Thyroid gland (tissue), 4 donors: ENCODE results near the gene WDR20.

Experiments
- POLR2A ChIP-seq, 2 donors: fragments of 450-650 bp; IDR thresholded peaks; one replicate each; pipeline ENCODE4 v1.6.1; 2017; ENCODE audit warnings: antibody characterized with exemption in 2 of 2, mild to moderate bottlenecking in 2 of 2, moderate library complexity in 1 of 2
- TF ChIP-seq, protein P1 (sequence below), 6 experiments: fragments of 200-600 bp in 3 of 6; fragments of 450-650 bp in 3 of 6; sonication (generic) in 3 of 6; IDR thresholded peaks; one replicate each; pipeline ENCODE4 v1.5.1; 2016 to 2019; ENCODE audit warnings: antibody characterized with exemption in 6 of 6, mild to moderate bottlenecking in 2 of 6, inconsistent platforms in 1 of 6, moderate library complexity in 1 of 6

DNA sequence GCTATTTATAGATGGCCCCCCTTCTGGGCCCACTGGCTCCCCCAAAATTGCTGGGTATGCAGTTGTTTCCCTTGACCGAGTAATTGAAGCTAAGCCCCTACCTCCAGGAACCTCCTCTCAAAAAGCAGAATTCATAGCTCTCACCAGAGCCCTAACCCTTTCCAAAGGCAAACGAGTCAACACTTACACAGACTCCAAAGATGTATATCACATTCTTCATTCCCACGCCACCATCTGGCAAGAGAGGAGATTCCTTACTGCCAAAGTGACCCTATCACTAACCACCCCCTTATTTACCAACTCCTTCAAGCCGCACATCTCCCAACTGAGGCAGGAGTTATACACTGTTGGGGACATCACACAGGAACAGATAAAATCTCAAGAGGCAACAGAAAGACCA lies 98.4 kb downstream of the WDR20 start:
- no peak for TF ChIP-seq POLR2A (IDR thresholded peaks at IDR 0.05)
- TF ChIP-seq, protein P1, sequence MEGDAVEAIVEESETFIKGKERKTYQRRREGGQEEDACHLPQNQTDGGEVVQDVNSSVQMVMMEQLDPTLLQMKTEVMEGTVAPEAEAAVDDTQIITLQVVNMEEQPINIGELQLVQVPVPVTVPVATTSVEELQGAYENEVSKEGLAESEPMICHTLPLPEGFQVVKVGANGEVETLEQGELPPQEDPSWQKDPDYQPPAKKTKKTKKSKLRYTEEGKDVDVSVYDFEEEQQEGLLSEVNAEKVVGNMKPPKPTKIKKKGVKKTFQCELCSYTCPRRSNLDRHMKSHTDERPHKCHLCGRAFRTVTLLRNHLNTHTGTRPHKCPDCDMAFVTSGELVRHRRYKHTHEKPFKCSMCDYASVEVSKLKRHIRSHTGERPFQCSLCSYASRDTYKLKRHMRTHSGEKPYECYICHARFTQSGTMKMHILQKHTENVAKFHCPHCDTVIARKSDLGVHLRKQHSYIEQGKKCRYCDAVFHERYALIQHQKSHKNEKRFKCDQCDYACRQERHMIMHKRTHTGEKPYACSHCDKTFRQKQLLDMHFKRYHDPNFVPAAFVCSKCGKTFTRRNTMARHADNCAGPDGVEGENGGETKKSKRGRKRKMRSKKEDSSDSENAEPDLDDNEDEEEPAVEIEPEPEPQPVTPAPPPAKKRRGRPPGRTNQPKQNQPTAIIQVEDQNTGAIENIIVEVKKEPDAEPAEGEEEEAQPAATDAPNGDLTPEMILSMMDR (IDR thresholded peaks at IDR 0.05) = no peak
